ENCODE results near the gene COL19A1. TPM values are rescaled to one million over a fixed set of nuclear protein-coding genes. Genes with fewer than 3 reads are reported as not detected.

COL19A1 gene
- total RNA-seq, 1 donor from 2014 or later: not detected

DNA sequence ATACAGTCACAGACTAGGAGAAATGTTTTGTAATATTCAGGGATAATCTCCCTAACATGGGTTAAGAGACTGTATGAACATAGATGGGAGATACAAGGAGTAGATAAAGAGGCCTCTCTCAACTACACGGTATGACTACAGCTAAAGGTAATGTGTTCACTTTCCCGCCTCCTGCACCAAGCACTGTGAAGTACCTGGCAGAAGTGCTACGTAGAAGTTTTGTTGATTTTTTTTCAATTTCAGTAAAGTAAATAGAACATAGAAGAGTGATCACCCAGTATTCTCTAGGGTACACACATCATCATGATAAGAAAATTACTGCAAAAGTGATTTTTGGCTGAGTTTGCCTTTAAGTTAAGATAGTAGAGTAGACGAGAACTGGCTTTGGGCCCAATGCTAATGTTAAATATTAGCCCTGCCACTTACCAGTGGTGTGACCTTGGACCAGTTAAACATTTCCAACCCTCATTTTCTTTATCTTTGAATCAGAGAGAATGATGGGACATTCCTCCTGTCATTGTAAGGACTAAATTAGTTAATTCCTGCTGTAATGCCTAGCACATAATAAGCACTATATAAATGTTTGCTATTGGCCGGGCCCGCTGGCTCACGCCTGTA is 253.0 kb downstream of the COL19A1 start:
- Histone ChIP-seq H3K4me3 (ENCODE audit: low read depth, low read length) (no peak overlapping the region), H3K27me3 (ENCODE audit: control insufficient read depth, insufficient read depth, low read length) (no peaks in the 10 kb centered on the region), H3K36me3 (ENCODE audit: control insufficient read depth, insufficient read depth, low read length) (no peaks in the 10 kb centered on the region)
- FAIRE-seq (no peak), DNase-seq (ENCODE audit: low read depth) (no peak)
- TF ChIP-seq, protein P1, sequence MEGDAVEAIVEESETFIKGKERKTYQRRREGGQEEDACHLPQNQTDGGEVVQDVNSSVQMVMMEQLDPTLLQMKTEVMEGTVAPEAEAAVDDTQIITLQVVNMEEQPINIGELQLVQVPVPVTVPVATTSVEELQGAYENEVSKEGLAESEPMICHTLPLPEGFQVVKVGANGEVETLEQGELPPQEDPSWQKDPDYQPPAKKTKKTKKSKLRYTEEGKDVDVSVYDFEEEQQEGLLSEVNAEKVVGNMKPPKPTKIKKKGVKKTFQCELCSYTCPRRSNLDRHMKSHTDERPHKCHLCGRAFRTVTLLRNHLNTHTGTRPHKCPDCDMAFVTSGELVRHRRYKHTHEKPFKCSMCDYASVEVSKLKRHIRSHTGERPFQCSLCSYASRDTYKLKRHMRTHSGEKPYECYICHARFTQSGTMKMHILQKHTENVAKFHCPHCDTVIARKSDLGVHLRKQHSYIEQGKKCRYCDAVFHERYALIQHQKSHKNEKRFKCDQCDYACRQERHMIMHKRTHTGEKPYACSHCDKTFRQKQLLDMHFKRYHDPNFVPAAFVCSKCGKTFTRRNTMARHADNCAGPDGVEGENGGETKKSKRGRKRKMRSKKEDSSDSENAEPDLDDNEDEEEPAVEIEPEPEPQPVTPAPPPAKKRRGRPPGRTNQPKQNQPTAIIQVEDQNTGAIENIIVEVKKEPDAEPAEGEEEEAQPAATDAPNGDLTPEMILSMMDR (IDR thresholded peaks at IDR 0.05; ENCODE audit: insufficient read depth, low read length, severe bottlenecking): no peak

DNA sequence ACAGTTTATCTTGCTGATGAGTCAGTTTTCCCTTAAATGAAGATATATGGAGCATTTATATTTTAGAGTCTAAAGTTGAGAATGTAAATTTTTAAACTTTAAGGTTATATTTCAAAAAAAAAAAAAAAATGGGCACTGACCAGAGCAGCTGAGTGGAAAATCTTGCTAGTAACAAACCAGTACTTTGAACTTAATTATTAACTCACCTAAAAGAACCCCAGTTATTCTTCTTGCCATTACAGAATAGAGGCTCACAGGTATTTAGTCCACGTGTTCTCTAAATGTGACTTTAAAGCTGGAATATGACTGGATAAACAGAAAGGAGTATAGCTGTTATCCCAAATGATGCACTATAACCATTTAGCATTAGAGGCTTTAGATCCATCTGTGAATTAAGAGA is 258.1 kb downstream of the COL19A1 start:
- FAIRE-seq: no peak
- H3K4me3 ChIP-seq (ENCODE audit: low read depth, low read length): no peak overlapping the region
- TF ChIP-seq, protein P1 (IDR thresholded peaks at IDR 0.05; ENCODE audit: insufficient read depth, low read length, severe bottlenecking): no peak
- DNase-seq (ENCODE audit: low read depth): no peak
- no peaks in the 10 kb centered on the region for H3K36me3 ChIP-seq (ENCODE audit: control insufficient read depth, insufficient read depth, low read length)
- no peaks in the 10 kb centered on the region for H3K27me3 ChIP-seq (ENCODE audit: control insufficient read depth, insufficient read depth, low read length)

DNA sequence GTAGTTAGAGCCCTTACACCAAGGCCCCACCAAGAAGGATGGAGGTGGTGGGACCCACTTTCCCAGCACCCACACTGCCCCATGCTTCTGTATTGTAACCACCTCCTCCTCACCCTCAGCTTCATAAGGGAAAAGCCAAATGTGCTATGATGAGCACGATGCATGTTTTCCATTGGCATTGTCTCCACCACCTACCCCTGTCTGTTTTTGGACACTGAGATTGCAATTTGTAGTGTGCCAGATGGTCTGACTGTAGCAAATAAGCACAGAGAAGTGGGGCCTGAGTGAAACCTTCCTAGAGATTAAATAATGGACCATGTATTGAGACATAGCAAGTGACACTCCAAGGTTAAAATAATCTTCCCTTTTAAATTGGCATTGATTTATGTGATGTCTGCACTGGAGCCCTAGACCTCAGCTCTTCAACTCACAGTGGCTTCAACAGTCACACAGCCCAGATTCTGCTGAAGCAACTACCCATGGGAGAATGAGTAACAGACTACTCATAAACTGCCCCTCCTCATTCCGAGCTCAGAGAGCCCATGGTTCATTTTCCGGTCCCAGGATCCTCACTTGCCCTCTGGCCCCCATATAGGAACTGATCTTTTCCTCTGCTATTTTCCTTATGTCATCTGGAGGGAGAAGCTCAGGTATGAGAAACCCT is 258.7 kb downstream of the COL19A1 start:
- no peaks in the 10 kb centered on the region for H3K27me3 ChIP-seq (ENCODE audit: control insufficient read depth, insufficient read depth, low read length)
- H3K36me3 ChIP-seq (ENCODE audit: control insufficient read depth, insufficient read depth, low read length): no peaks in the 10 kb centered on the region
- DNase-seq (ENCODE audit: low read depth): peak; percentile 66
- no peak overlapping the region for H3K4me3 ChIP-seq (ENCODE audit: low read depth, low read length)
- no peak for FAIRE-seq
- TF ChIP-seq, protein P1 (IDR thresholded peaks at IDR 0.05; ENCODE audit: insufficient read depth, low read length, severe bottlenecking): no peak

DNA sequence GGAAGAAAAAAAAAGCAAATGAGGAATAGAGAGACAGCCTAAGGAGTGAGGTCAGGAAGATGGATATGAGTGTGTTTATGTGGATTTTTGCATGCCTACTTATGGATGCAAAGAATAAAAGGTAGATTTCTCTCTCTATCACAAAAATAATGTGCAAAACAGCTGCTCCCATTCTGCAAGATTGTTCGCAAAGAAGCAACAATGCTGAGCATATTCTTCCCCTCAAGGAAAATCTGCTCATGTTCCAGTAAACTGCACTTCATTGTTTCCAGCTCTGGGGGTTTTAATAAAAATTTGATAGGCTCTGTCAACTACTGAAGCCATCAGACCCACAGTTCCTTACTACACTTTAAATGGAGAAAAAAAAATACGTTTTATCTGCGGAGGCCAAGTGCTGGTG is 259.2 kb downstream of the COL19A1 start:
- Histone ChIP-seq H3K4me3 (ENCODE audit: low read depth, low read length) (no peak overlapping the region), H3K27me3 (ENCODE audit: control insufficient read depth, insufficient read depth, low read length) (no peaks in the 10 kb centered on the region), H3K36me3 (ENCODE audit: control insufficient read depth, insufficient read depth, low read length) (no peaks in the 10 kb centered on the region)
- FAIRE-seq: no peak
- TF ChIP-seq, protein P1 (IDR thresholded peaks at IDR 0.05; ENCODE audit: insufficient read depth, low read length, severe bottlenecking): no peak
- no peak for DNase-seq (ENCODE audit: low read depth)

DNA sequence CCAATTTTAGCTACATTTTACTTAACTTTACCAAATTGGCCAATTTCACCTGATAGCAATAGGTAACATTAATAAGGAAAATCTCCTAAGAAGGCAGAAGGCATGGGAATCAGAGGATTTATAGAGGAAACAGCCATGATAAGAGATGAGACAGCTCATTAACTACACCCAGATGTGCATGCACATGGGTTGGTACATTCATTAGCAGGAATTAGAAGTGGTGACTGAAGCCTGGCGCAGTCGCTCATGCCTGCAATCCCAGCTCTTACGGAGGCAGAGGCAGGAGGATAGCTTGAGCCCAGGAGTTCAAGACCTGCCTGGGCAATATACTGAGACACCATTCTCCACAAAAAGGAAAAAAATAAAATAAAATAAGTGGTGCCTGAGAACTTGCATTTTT is 263.0 kb downstream of the COL19A1 start:
- TF ChIP-seq, protein P1 (IDR thresholded peaks at IDR 0.05; ENCODE audit: insufficient read depth, low read length, severe bottlenecking): no peak
- FAIRE-seq: no peak
- Histone ChIP-seq H3K36me3 (ENCODE audit: control insufficient read depth, insufficient read depth, low read length) (no peaks in the 10 kb centered on the region), H3K27me3 (ENCODE audit: control insufficient read depth, insufficient read depth, low read length) (no peaks in the 10 kb centered on the region), H3K4me3 (ENCODE audit: low read depth, low read length) (no peak overlapping the region)
- DNase-seq (ENCODE audit: low read depth): no peak

All from bronchial epithelial cell (primary cell).